GM12878 (cell line): ENCODE results near the gene MPRIP. TPM values are rescaled to one million over a fixed set of nuclear protein-coding genes. Genes with fewer than 3 reads are reported as not detected.
"Not testable (repeated sequence)": the region's sequence is repeated elsewhere in the genome, so short reads cannot be mapped to it uniquely, and the experiment has no call there.

Source experiments
- ATAC-seq: fragments of 200-7000 bp; cut with Tn5 transposase; 3 replicates; pipeline ENCODE4 v1.9.1; 2020; ENCODE audit warnings: mild to moderate bottlenecking, moderate library complexity
- BruUV-seq: library from RNA; stranded (reverse); fragments of 400-500 nt; replicated peaks from 2 replicates; lab custom pipeline; 2021; lab: Mats Ljungman, UMichigan
- CTCF ChIA-PET: fragments of 300-600 bp; sonication (Branson Sonifier 250); formaldehyde crosslinking; extraction: SDS; loops from one replicate; lab custom pipeline; 2021; ENCODE audit warnings: inconsistent platforms; lab: Yijun Ruan, JAX
- POLR2A ChIA-PET: fragments of 350-600 bp; formaldehyde crosslinking; extraction: SDS; loops from one replicate; lab custom pipeline; 2021; ENCODE audit warnings: inconsistent platforms; lab: Charles Lee
- RAD21 ChIA-PET: fragments of 300-600 bp; sonication (Branson Sonifier 250); formaldehyde crosslinking; loops from one replicate; lab custom pipeline; 2023; ENCODE audit warnings: antibody characterized with exemption; ENCODE audit not compliant: unreplicated experiment; lab: Charles Lee
- SMC1A ChIA-PET: fragments of 300-600 bp; sonication (Branson Sonifier 250); formaldehyde crosslinking; loops from one replicate; lab custom pipeline; 2023; ENCODE audit not compliant: unreplicated experiment, uncharacterized antibody; lab: Charles Lee
- DNase-seq: peaks from one replicate; pipeline ENCODE4 v3.0.0-alpha.2; 2011; ENCODE audit warnings: low read depth, low spot score
- FAIRE-seq: peaks from 3 replicates; lab custom pipeline; 2011; peaks lifted over from hg19 to GRCh38; lab: Jason Lieb, UNC
- H2AFZ ChIP-seq: 2 replicates; pipeline ENCODE4 v1.6.0; 2011; ENCODE audit warnings: low read depth, low read length, control low read depth; ENCODE audit not compliant: control insufficient read depth
- H3K27ac ChIP-seq: 2 replicates; pipeline ENCODE4 v1.5.1; 2011; ENCODE audit warnings: control low read depth; ENCODE audit not compliant: control insufficient read depth, insufficient read depth
- H3K27me3 ChIP-seq, 2 experiments: replicated peaks in 1 of 2; 2 replicates each; pipeline versions ENCODE4 v1.6.0 to v1.6.1; 2011; ENCODE audit warnings: low read length in 1 of 2; ENCODE audit not compliant: control insufficient read depth in 2 of 2, insufficient read depth in 2 of 2
- H3K36me3 ChIP-seq, 2 experiments: 2 replicates each; pipeline ENCODE4 v1.5.1; 2011; ENCODE audit warnings: low read length in 1 of 2; ENCODE audit not compliant: control insufficient read depth in 2 of 2, insufficient read depth in 2 of 2
- H3K4me1 ChIP-seq: 2 replicates; pipeline ENCODE4 v1.6.1; 2011; ENCODE audit warnings: mild to moderate bottlenecking, low read length, moderate library complexity, mixed read lengths; ENCODE audit not compliant: control insufficient read depth, insufficient read depth
- H3K4me2 ChIP-seq: 2 replicates; pipeline ENCODE4 v1.6.0; 2011; ENCODE audit warnings: control low read depth; ENCODE audit not compliant: control insufficient read depth, insufficient read depth
- H3K4me3 ChIP-seq: fragments of 200-600 bp; sonication (generic); 2 replicates; pipeline ENCODE4 v1.5.1; 2016
- H3K79me2 ChIP-seq: 2 replicates; pipeline ENCODE4 v1.6.0; 2011; ENCODE audit warnings: low read length; ENCODE audit not compliant: control insufficient read depth, insufficient read depth
- H3K9ac ChIP-seq: 2 replicates; pipeline ENCODE4 v1.8.0; 2011; ENCODE audit warnings: low read length, control low read depth, mixed read lengths; ENCODE audit not compliant: control insufficient read depth, insufficient read depth
- H3K9me3 ChIP-seq: replicated peaks from 3 replicates; pipeline ENCODE4 v1.5.1; 2011; ENCODE audit warnings: mild to moderate bottlenecking, low read length; ENCODE audit not compliant: control insufficient read depth, insufficient read depth
- H4K20me1 ChIP-seq: 2 replicates; pipeline ENCODE4 v1.6.0; 2011; ENCODE audit not compliant: control insufficient read depth, insufficient read depth
- WGBS: methylation state at CpG from one replicate; pipeline ENCODE4 v1.1.6; 2016; ENCODE audit warnings: low lambda C conversion rate; ENCODE audit not compliant: insufficient replicate concordance, insufficient coverage; ENCODE audit errors: missing lambda C conversion rate; 5-methylcytosine and 5-hydroxymethylcytosine counted together
- in situ Hi-C: fragments of 300-500 bp; cut with MboI; formaldehyde crosslinking; loops from 9 replicates; pipeline ENCODE4 v1.14.3; 2018; ENCODE audit warnings: mixed read lengths
- intact Hi-C: fragments of 100-400 bp; cut with micrococcal nuclease; formaldehyde crosslinking; loops from one replicate; pipeline ENCODE4 v1.14.2; 2022; ENCODE audit not compliant: unreplicated experiment
- polyA plus RNA-seq, 11 experiments: library from polyadenylated mRNA; depleted of rRNA in 4 of 11; unstranded in 6 of 11; stranded (reverse) in 5 of 11; fragments of >200 nt; fragmentation: Nextera tagmentation in 4 of 11; fragmentation: Illumina TruSeq in 1 of 11; extraction: Ambion mirVana in 4 of 11; extraction: Trizol in 1 of 11; gene quantifications; 1 replicate in 1 of 11; 2 replicates in 10 of 11; pipeline versions ENCODE4 v1.2.1 to v1.2.3, GENCODE V29; 2011 to 2016; ENCODE audit warnings: inconsistent platforms in 2 of 11, missing spikeins in 2 of 11, low read depth in 1 of 11
- total RNA-seq, 4 experiments: library from RNA; depleted of rRNA in 3 of 4; stranded (reverse); fragments of >200 nt in 3 of 4; fragmentation: Illumina TruSeq in 1 of 4; extraction: Trizol in 1 of 4; gene quantifications; 2 replicates each; pipeline versions ENCODE4 v1.2.1 to v1.2.3, GENCODE V29; 2013 to 2021

The MPRIP gene
- total and polyA plus RNA-seq, 10 of the 15 experiments (the other 5 are each of a cell fraction or from before 2014, with no cell fraction given), result 16.5 to 168 (median 71.7) TPM

DNA sequence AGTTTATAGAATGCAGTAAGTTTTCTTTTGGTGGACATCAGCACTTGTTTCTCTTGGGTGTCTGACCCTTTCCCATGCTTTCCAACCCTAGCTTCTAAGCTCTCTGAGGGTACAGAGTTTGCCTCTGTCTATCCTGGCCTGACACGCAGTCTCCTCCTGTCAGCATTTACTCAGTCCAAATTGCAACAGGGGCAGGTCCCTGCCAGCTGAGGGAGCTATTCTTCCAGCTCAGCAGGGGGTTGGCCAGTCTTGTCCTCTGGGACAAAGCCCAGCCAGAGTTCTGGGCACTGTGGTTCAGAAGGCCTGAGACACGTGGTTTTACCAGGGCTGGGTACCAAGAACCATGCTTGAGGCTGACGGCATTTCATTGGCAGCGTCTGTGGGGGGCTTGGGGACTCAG is 32.3 kb upstream of the MPRIP start:
- H3K36me3 ChIP-seq, H3K27ac ChIP-seq, DNase-seq, H3K4me2 ChIP-seq, H2AFZ ChIP-seq, POLR2A ChIA-PET, RAD21 ChIA-PET, CTCF ChIA-PET, H3K9me3 ChIP-seq, H3K27me3 ChIP-seq, SMC1A ChIA-PET, H3K4me1 ChIP-seq, BruUV-seq, H3K4me3 ChIP-seq, FAIRE-seq, H3K79me2 ChIP-seq, H3K9ac ChIP-seq, H4K20me1 ChIP-seq, in situ Hi-C loops: not testable (repeated sequence)
- ATAC-seq, result peak; percentile 46; the same call in 2 of the 3 replicates
- intact Hi-C loops, result loop anchor here (10.0 kb wide), 2 partner anchors 195 to 225 kb away; partner anchors contain the start of genes FLCN and PLD6
- 91% methylated on average over 1 of the region's 4 CpGs for WGBS

DNA sequence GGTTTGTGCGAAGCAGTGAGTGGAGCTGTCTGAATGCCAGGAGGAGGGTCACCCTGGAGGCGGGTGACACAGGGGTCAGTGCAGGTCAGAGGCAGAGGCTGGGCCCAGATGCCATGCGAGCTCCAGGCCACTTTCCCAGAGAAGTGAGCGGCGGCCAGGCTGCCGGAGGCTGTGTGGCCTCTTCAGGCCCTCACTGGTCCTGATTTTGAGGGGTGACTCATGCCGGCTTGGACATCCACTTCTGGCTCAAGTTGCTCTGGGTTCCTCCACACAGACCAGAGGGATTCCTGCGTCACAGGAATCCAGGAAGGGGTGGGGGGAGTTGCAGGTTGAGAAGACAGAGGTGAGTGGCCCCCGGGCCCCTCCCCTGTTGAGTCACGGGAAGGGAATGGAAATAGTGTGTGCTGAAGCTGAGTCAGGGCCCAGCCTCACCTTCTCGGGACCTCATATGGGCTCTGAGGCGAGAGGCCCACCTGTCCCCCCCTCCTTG is 31.7 kb upstream of the MPRIP start:
- H3K27me3 ChIP-seq, BruUV-seq, H3K9me3 ChIP-seq, H3K4me2 ChIP-seq, FAIRE-seq, DNase-seq, RAD21 ChIA-PET, H3K36me3 ChIP-seq, intact Hi-C loops, H3K27ac ChIP-seq, ATAC-seq, in situ Hi-C loops, H3K4me1 ChIP-seq, POLR2A ChIA-PET, H3K9ac ChIP-seq, H3K79me2 ChIP-seq, H2AFZ ChIP-seq, H4K20me1 ChIP-seq, H3K4me3 ChIP-seq, SMC1A ChIA-PET, CTCF ChIA-PET: not testable (repeated sequence)
- whole genome bisulfite sequencing, result 58% methylated on average over 5 of the region's 12 CpGs

DNA sequence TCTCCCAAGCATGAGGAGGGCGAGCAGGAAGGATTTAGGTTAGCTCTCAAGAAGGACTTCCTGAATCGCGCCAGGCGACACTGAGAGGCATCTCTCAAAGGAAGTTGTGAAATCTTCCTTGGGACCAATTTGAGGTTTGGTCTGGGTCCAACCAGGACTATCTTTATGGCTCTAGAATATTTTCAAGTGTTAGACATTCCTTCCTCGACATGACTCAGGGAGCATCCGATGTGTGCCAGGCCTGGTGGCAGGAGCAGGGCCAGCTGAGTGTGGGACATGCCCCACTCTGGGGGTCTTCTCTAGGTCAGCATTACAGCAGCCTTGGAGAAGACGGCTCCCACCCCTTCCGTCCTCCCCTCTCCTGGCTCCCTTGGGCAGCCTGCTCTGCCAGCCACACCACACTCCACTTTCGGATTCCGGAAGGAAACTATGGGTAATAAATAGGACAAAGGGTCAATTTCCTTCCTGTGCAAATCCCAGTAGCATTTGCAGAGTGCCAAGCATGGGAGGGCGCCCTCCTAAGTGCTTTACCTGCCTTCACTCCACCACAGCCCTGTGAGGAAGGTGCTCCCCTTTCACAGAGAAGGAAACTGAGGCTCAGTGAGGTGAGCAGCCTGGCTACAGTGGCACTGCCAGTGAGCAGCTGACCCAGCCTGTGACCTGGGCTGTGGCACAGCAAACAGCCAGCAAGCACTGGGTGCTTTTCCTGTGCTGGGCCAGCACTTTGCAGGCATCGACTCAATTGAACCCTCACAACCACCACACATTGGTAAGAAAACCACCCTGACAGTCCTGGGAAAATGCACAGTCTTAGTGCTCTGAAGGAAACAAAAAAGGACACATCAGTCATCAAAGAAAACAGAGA is 31.0 kb upstream of the MPRIP start:
- H3K9me3 ChIP-seq, H3K79me2 ChIP-seq, CTCF ChIA-PET, H4K20me1 ChIP-seq, DNase-seq, POLR2A ChIA-PET, in situ Hi-C loops, ATAC-seq, H3K27me3 ChIP-seq, SMC1A ChIA-PET, H2AFZ ChIP-seq, BruUV-seq, intact Hi-C loops, H3K4me2 ChIP-seq, H3K9ac ChIP-seq, FAIRE-seq, H3K4me1 ChIP-seq, H3K27ac ChIP-seq, H3K4me3 ChIP-seq, RAD21 ChIA-PET, H3K36me3 ChIP-seq: not testable (repeated sequence)
- 0% methylated on average over 1 of the region's 12 CpGs for WGBS
